ENCODE data around the gene SLFN14.
A peak's percentile ranks its signal among the peaks of the same experiment; 100 is the strongest.
"Not testable (repeated sequence)": the region's sequence is repeated elsewhere in the genome, so short reads cannot be mapped to it uniquely, and the experiment has no call there.

The SLFN14 gene

GRCh38 chr17:35560703-35561102, at the start of gene SLFN14:
Gene SLFN14, minus strand, starts transcription at chr17:35560819. Its CDS starts 2,757 bp downstream, at chr17:35558062.
- DNase-seq = no peak

- no peak for DNase-seq
Observed at GRCh38 chr17:35609831-35610230, 49.2 kb upstream of the SLFN14 start.

GRCh38 chr17:35607239-35607847, 46.7 kb upstream of the SLFN14 start:
- DNase-seq = peak; percentile 21

GRCh38 chr17:35605678-35606077, 45.1 kb upstream of the SLFN14 start:
- DNase-seq = no peak

GRCh38 chr17:35603674-35604073, 43.1 kb upstream of the SLFN14 start:
- no peak for DNase-seq

- no peak for DNase-seq
Observed at GRCh38 chr17:35597604-35598003, 37.0 kb upstream of the SLFN14 start.

GRCh38 chr17:35596530-35597233, 36.1 kb upstream of the SLFN14 start:
- no peak for DNase-seq

GRCh38 chr17:35596072-35596471, 35.5 kb upstream of the SLFN14 start:
- DNase-seq = no peak

GRCh38 chr17:35588196-35588920, 27.7 kb upstream of the SLFN14 start:
- DNase-seq = no peak

- peak; percentile 92 for DNase-seq
Observed at GRCh38 chr17:35587074-35587961, 26.7 kb upstream of the SLFN14 start, which contains the start of gene AP2B1. Gene AP2B1, plus strand, starts transcription at chr17:35587322. Its CDS starts 6,709 bp downstream, at chr17:35594031.

- no peak for DNase-seq
Observed at GRCh38 chr17:35586569-35587073, 26.0 kb upstream of the SLFN14 start.

- no peak for DNase-seq
Observed at GRCh38 chr17:35584061-35584460, 23.4 kb upstream of the SLFN14 start.

GRCh38 chr17:35578929-35579432, 18.4 kb upstream of the SLFN14 start:
- DNase-seq = no peak

- peak; percentile 87 for DNase-seq
Observed at GRCh38 chr17:35578197-35578928, 17.7 kb upstream of the SLFN14 start, which contains the start of gene PEX12. Gene PEX12, minus strand, starts transcription at chr17:35578571. Its CDS starts 550 bp downstream, at chr17:35578021.

GRCh38 chr17:35577830-35578196, 17.2 kb upstream of the SLFN14 start:
- DNase-seq = no peak

- DNase-seq = no peak
Observed at GRCh38 chr17:35575759-35576158, 15.1 kb upstream of the SLFN14 start.

- no peak for DNase-seq
Observed at GRCh38 chr17:35569405-35569804, 8.8 kb upstream of the SLFN14 start.

- DNase-seq = no peak
Observed at GRCh38 chr17:35568561-35568960, 7.9 kb upstream of the SLFN14 start.

- no peak for DNase-seq
Observed at GRCh38 chr17:35566968-35567367, 6.3 kb upstream of the SLFN14 start.

- not testable (repeated sequence) for DNase-seq
Observed at GRCh38 chr17:35563181-35563580, 2.6 kb upstream of the SLFN14 start.

- no peak for DNase-seq
Observed at GRCh38 chr17:35559495-35560210, 966 bp downstream of the SLFN14 start.
